HG03354 (cell line): ENCODE measurements around the gene C2orf76.
"Not testable (repeated sequence)": the region's sequence is repeated elsewhere in the genome, so short reads cannot be mapped to it uniquely, and the experiment has no call there.

ENCODE experiments used
- ATAC-seq: cut with Tn5 transposase; IDR thresholded peaks from one replicate; pipeline ENCODE4 v1.9.1; 2021; ENCODE audit warnings: mild to moderate bottlenecking; ENCODE audit not compliant: unreplicated experiment, poor library complexity, severe bottlenecking

C2orf76 gene

GRCh38 chr2:119366649-119367471 is at the start of gene C2orf76, which contains the start of gene DBI:
TSS of gene C2orf76 (minus strand) at chr2:119366834. CDS start at chr2:119339959, 26,875 bp downstream.
TSS of gene DBI (plus strand) at chr2:119366977. CDS start at chr2:119367052, 75 bp downstream.
- peak; percentile 95 for ATAC-seq

- ATAC-seq, result no peak
Measured at GRCh38 chr2:119415630-119416029, 49.0 kb upstream of the C2orf76 start.

- ATAC-seq, result no peak
Measured at GRCh38 chr2:119414894-119415293, 48.3 kb upstream of the C2orf76 start.

GRCh38 chr2:119409506-119409905 is 42.9 kb upstream of the C2orf76 start:
- ATAC-seq, result no peak

- ATAC-seq, result peak; percentile 31
Measured at GRCh38 chr2:119408221-119408619, 41.6 kb upstream of the C2orf76 start.

- ATAC-seq, result peak; percentile 74
Measured at GRCh38 chr2:119407430-119408220, 41.0 kb upstream of the C2orf76 start.

GRCh38 chr2:119405151-119405550 is 38.5 kb upstream of the C2orf76 start:
- no peak for ATAC-seq

- ATAC-seq, result not testable (repeated sequence)
Measured at GRCh38 chr2:119403618-119404017, 37.0 kb upstream of the C2orf76 start.

- ATAC-seq, result no peak
Measured at GRCh38 chr2:119402645-119403560, 36.3 kb upstream of the C2orf76 start.

- ATAC-seq, result no peak
Measured at GRCh38 chr2:119402106-119402505, 35.5 kb upstream of the C2orf76 start.

- ATAC-seq, result no peak
Measured at GRCh38 chr2:119397196-119397595, 30.6 kb upstream of the C2orf76 start.

GRCh38 chr2:119393971-119394748 is 27.5 kb upstream of the C2orf76 start:
- ATAC-seq, result no peak

GRCh38 chr2:119389615-119390306 is 23.1 kb upstream of the C2orf76 start:
- ATAC-seq, result no peak

GRCh38 chr2:119387381-119388129 is 20.9 kb upstream of the C2orf76 start:
- peak; percentile 78 for ATAC-seq

GRCh38 chr2:119385466-119385865 is 18.8 kb upstream of the C2orf76 start:
- no peak for ATAC-seq

- ATAC-seq, result no peak
Measured at GRCh38 chr2:119384971-119385370, 18.3 kb upstream of the C2orf76 start.

- ATAC-seq, result no peak
Measured at GRCh38 chr2:119383410-119384140, 16.9 kb upstream of the C2orf76 start.
